Head of caudate nucleus (tissue), 42 donors: ENCODE results near the gene SIK3.

ENCODE experiments used
- DNase-seq, 42 donors: peaks; one replicate each; pipeline versions ENCODE4 v3.0.0 to v3.0.0-alpha.2; 2020 to 2021; ENCODE audit warnings: mixed read lengths in 7 of 42
- intact Hi-C: fragments of 100-400 bp; cut with DNase I; formaldehyde crosslinking; loops from one replicate; pipeline ENCODE4 v1.15.0; 2022

SIK3 gene

GRCh38 chr11:116958246-116958645 lies 140.0 kb downstream of the SIK3 start:
- DNase-seq: peak in 6 of 42 donors; percentile 16 to 61 (median 36)
- intact Hi-C loops: no loop called here

GRCh38 chr11:116955949-116956348 lies 142.3 kb downstream of the SIK3 start:
- intact Hi-C loops: no loop called here
- DNase-seq: peak in 1 of 42 donors; percentile 38

GRCh38 chr11:116955548-116955947 lies 142.7 kb downstream of the SIK3 start:
- intact Hi-C loops: no loop called here
- DNase-seq: peak in 1 of 42 donors; percentile 36

GRCh38 chr11:116953530-116954285 lies 144.5 kb downstream of the SIK3 start:
- intact Hi-C loops: no loop called here
- DNase-seq: no peak

DNA sequence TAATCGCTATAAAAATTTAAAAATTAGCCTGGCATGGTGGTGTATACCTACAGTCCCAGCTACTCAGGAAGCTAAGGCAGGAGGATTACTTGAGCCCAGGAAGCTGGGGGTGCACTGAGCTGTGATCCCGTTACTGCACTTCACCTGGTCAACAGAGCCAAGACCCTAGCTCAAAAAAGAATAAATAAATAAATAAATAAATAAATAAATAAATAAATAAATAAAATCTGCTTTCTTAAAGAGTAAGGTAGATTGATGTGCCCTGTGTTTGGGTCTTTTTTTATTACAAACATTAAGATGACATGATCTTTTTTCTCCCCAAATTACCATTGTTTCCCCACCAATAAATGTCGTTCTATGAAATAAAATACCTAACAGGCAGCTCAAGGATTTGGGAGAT lies 146.5 kb downstream of the SIK3 start:
- intact Hi-C loops: no loop called here
- no peak for DNase-seq

GRCh38 chr11:116950210-116950609 lies 148.0 kb downstream of the SIK3 start:
- intact Hi-C loops: no loop called here
- no peak for DNase-seq

DNA sequence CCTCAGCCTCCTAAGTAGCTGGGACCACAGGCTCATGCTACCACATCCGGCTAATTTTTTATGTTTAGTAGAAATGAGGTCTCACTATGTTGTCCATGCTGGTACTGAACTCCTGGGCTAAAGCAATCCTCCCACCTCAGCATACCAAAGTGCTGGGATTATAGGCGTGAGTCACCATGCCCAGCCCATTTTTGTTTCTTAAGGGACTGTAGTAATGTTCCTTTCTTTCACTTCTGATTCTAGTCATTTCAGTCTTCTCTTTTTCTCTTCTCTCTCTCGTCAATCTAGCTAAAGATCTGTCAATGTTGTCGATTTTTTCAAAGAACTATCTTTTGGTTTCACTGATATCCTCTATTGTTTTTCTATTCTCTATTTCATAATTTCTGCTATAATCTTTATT lies 149.8 kb downstream of the SIK3 start:
- intact Hi-C loops: no loop called here

DNA sequence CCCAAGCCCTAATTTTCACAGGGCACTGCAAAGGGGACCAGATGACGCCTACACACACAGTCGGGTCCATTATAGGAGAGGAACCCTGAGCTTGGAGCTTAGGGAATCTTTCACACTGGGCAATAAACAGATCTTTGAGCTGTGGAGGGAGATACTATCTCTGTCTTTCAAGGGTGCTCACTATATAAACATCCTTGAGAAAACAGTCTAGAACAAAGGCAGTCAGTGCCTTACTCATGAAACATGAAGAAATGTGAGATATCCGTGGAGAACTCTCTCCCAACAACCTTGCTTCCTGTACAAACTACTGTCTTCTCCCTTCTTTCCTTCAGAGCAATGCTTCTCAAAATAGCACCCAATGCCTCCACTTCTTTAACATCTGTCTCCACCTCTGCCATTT lies 151.8 kb downstream of the SIK3 start:
- DNase-seq: no peak
- intact Hi-C loops: no loop called here

More for the DNA sequence above, 149.8 kb downstream of the SIK3 start:
- no peak for DNase-seq

GRCh38 chr11:116939499-116939898 lies 158.7 kb downstream of the SIK3 start:
- intact Hi-C loops: no loop called here
- DNase-seq: no peak

DNA sequence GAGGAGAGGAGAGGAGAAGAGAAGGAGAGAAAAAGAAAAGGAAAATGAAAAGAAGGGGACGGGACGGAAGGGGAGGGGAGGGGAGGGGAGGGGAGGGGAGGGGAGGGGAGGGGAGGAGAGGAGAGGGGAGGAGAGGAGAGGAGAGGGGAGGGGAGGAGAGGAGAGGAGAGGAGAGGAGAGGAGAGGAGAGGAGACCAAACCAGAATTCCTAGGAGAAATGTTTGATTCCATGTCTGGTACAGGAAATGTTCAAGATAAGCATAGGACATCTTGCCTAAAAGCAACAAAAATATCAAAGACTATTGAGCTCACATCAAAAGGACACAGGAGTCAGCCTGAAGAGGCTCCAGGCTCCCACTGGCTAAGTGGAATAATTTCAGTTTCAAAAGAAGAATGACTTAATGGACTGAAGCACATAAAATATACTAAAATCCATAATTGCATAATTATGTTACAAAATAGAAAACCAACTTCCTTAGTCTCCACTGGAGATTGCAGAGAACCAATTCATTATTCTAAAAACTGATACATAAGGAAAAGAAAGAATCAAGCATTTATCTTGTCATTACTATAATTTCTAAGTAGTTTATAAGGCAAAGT lies 159.7 kb downstream of the SIK3 start:
- intact Hi-C loops: no loop called here
- no peak for DNase-seq

- intact Hi-C loops: no loop called here
- DNase-seq: no peak
Measured at GRCh38 chr11:116936754-116937446, 161.3 kb downstream of the SIK3 start.

- no peak for DNase-seq
- intact Hi-C loops: no loop called here
Measured at GRCh38 chr11:116935514-116935913, 162.7 kb downstream of the SIK3 start.

- intact Hi-C loops: no loop called here
- DNase-seq: no peak
Measured at GRCh38 chr11:116935089-116935488, 163.1 kb downstream of the SIK3 start.

DNA sequence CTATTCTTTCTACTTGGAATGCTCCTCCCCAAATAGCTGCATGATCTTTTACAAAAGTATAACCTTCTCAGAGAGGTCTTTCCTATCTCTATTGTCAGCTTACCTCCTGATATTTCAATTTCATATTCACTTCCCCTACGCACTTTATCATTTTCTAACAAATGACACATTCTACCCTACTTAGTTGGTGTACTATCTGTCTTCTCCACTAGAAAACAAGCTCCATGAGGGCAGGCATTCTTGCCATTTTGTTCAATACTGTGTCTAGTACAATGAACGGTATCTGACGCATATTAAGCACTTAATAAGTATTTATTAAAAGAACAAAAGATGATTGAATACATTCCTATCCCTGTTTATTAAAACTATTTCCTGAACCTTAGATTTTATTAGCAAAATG lies 164.3 kb downstream of the SIK3 start:
- DNase-seq: no peak
- intact Hi-C loops: no loop called here

DNA sequence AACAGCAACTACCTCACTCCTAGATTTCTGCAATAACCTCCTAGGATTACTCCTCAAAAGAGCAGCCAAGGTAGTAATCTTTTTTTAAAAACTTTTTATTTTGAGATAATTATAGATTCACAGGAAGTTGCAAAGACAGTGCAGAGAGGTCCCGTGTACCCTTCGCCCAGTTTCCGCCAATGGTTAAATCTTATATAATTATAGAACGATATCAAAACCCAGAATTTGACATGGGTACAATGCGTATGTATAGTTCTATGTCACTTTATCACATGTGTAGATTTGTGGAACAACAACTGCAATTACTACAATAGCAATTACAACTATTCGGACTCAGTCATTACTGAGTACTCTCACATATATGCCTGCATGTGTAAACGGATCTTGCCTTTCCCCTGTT lies 166.0 kb downstream of the SIK3 start:
- intact Hi-C loops: no loop called here
- DNase-seq: no peak

- intact Hi-C loops: no loop called here
- no peak for DNase-seq
Measured at GRCh38 chr11:116931206-116931953, 166.8 kb downstream of the SIK3 start.

- DNase-seq: no peak
- intact Hi-C loops: no loop called here
Measured at GRCh38 chr11:116930586-116930985, 167.6 kb downstream of the SIK3 start.

DNA sequence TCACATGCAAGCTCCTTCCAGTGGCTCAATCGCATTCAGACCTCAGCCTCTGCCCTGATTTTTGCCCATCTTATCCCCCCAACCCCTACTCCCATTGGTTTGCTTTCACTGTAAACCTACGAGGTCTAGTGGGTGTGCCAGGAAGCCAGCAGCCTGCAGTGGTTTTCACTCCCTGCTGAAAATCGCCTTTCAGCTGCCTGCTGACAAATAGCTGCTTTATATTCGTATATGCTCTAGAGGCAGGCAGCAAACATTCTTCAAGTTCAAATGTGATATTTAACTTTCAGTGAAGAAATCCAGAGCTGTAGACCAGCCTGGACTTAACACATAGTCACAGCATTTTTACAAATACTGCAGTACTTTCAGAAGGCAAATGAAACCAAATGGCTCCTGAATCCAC lies 168.1 kb downstream of the SIK3 start:
- intact Hi-C loops: no loop called here
- DNase-seq: peak in 6 of 42 donors; percentile 19 to 62 (median 28)

- DNase-seq: no peak
- intact Hi-C loops: no loop called here
Measured at GRCh38 chr11:116929414-116930090, 168.7 kb downstream of the SIK3 start.
